ENCODE measurements around the gene PLEKHA7. TPM values are rescaled to one million over a fixed set of nuclear protein-coding genes. Genes with fewer than 3 reads are reported as not detected.

Gene PLEKHA7
- polyA plus RNA-seq, 1 of the 3 experiments (the other 2 are of a cell fraction) = 0.12 TPM

DNA sequence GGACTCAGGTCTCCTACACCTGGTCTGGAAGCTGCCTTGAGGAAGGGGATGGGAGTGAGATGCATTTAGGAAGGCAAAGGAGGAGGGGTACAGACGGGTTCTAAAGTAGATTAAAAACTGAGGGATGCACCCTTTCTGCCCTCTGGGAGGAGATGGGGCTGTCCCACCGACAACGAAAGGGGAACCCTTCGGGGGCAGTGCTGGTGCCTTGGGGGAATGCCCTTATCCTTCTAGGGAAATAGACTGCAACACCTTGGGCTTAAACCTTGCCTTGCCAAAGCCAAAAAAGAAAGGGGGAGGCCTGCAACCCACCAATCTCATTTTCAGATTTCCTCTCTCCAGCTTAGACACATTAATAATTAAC, 89.8 kb downstream of the PLEKHA7 start:
- peaks cover 0 to 16% of the 10 kb centered on the region in 2 experiments; a peak in 1 of 4 replicates for H3K4me1 ChIP-seq (ENCODE audit: control insufficient read depth in 1 of 2, insufficient read depth in 2 of 2, low read depth in 1 of 2, low read length in 1 of 2)
- H3K9me3 ChIP-seq = no peaks in the 10 kb centered on the region
- CTCF ChIA-PET = interaction anchor here (0.6 to 1.8 kb wide), 4 partner anchors 12 to 105 kb away, joined by 3 to 8 read pairs (median 4); no protein-coding TSS in a partner anchor
- H3F3A ChIP-seq (replicated peaks; ENCODE audit: insufficient read depth) = no peaks in the 10 kb centered on the region
- TF ChIP-seq TCF12 (IDR thresholded peaks at IDR 0.05) (no peak), POLR2AphosphoS5 (IDR thresholded peaks at IDR 0.05; ENCODE audit: low read depth, low read length) (no peak), CHD2 (IDR thresholded peaks at IDR 0.05; ENCODE audit: low read length, partially characterized antibody) (no peak), NFIC (IDR thresholded peaks at IDR 0.05; ENCODE audit: borderline replicate concordance) (no peak), JUND (IDR thresholded peaks at IDR 0.05) (no peak), RAD21 (IDR thresholded peaks at IDR 0.05; ENCODE audit: low read length) (no peak), TAF1 (IDR thresholded peaks at IDR 0.05; ENCODE audit: borderline replicate concordance, low read depth, low read length) (no peak), MXI1 (IDR thresholded peaks at IDR 0.05; ENCODE audit: low read depth, low read length) (no peak), GABPA (IDR thresholded peaks at IDR 0.05; ENCODE audit: low read depth) (no peak), USF1 (IDR thresholded peaks at IDR 0.05; ENCODE audit: borderline replicate concordance, low read depth) (no peak), EZH2phosphoT487 (IDR thresholded peaks at IDR 0.05; ENCODE audit: borderline replicate concordance, low read depth) (no peak), SIN3A (IDR thresholded peaks at IDR 0.05; ENCODE audit: borderline replicate concordance, low read depth, low read length) (no peak), NRF1 (IDR thresholded peaks at IDR 0.05; ENCODE audit: low read depth, low read length) (no peak)
- TF ChIP-seq, protein P1, sequence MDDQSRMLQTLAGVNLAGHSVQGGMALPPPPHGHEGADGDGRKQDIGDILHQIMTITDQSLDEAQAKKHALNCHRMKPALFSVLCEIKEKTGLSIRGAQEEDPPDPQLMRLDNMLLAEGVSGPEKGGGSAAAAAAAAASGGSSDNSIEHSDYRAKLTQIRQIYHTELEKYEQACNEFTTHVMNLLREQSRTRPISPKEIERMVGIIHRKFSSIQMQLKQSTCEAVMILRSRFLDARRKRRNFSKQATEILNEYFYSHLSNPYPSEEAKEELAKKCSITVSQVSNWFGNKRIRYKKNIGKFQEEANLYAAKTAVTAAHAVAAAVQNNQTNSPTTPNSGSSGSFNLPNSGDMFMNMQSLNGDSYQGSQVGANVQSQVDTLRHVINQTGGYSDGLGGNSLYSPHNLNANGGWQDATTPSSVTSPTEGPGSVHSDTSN (IDR thresholded peaks at IDR 0.05) = no peak
- H3K4me2 ChIP-seq = no peak overlapping the region
- no peak overlapping the region for H3K27ac ChIP-seq (ENCODE audit: low read depth in 2 of 2, low read length in 1 of 2)
- H3K9me2 ChIP-seq = no peaks in the 10 kb centered on the region
- H3K36me3 ChIP-seq (replicated peaks in 1 of 2; ENCODE audit: control insufficient read depth in 1 of 2, insufficient read depth in 2 of 2, low read length in 1 of 2) = no peaks in the 10 kb centered on the region
- H3K4me3 ChIP-seq (ENCODE audit: low read depth in 2 of 2, low read length in 1 of 2) = no peak overlapping the region
- H3K79me2 ChIP-seq (ENCODE audit: insufficient read depth) = no peaks in the 10 kb centered on the region
- no peak for DNase-seq
- no peaks in the 10 kb centered on the region for H4K20me1 ChIP-seq (ENCODE audit: insufficient read depth)
- no peak overlapping the region for H3K9ac ChIP-seq
- POLR2A ChIA-PET = no interaction called here
- no peak overlapping the region for H2AFZ ChIP-seq (ENCODE audit: low read depth)
- H3K27me3 ChIP-seq (ENCODE audit: insufficient read depth) = peaks cover 41% of the 10 kb centered on the region
- 64% methylated on average over 4 of the region's 4 CpGs for WGBS (ENCODE audit: low lambda C conversion rate)

GRCh38 chr11:16923987-16924386, 90.2 kb downstream of the PLEKHA7 start:
- Histone ChIP-seq H3K4me2 (no peak overlapping the region), H3K9me3 (no peaks in the 10 kb centered on the region), H3K9ac (no peak overlapping the region), H3K4me3 (ENCODE audit: low read depth in 2 of 2, low read length in 1 of 2) (no peak overlapping the region), H3K27ac (ENCODE audit: low read depth in 2 of 2, low read length in 1 of 2) (no peak overlapping the region), H3F3A (replicated peaks; ENCODE audit: insufficient read depth) (no peaks in the 10 kb centered on the region), H3K79me2 (ENCODE audit: insufficient read depth) (no peaks in the 10 kb centered on the region), H3K36me3 (replicated peaks in 1 of 2; ENCODE audit: control insufficient read depth in 1 of 2, insufficient read depth in 2 of 2, low read length in 1 of 2) (no peaks in the 10 kb centered on the region), H3K27me3 (ENCODE audit: insufficient read depth) (peaks cover 41% of the 10 kb centered on the region), H2AFZ (ENCODE audit: low read depth) (no peak overlapping the region), H3K4me1 (ENCODE audit: control insufficient read depth in 1 of 2, insufficient read depth in 2 of 2, low read depth in 1 of 2, low read length in 1 of 2) (peaks cover 0 to 16% of the 10 kb centered on the region in 2 experiments; a peak in 1 of 4 replicates), H4K20me1 (ENCODE audit: insufficient read depth) (no peaks in the 10 kb centered on the region), H3K9me2 (no peaks in the 10 kb centered on the region)
- TF ChIP-seq RFX5 (IDR thresholded peaks at IDR 0.05; ENCODE audit: low read length) = no peak
- 56% methylated on average over 4 of the region's 4 CpGs for WGBS (ENCODE audit: low lambda C conversion rate)
- POLR2A ChIA-PET = no interaction called here
- DNase-seq = no peak
- CTCF ChIA-PET = interaction anchor here (1.8 kb wide), 1 partner anchor 13 kb away, joined by 8 read pairs; no protein-coding TSS in a partner anchor
